Cardiac muscle cell (in vitro differentiated cells and primary cell): ENCODE measurements around the gene RSPH4A. TPM values are rescaled to one million over a fixed set of nuclear protein-coding genes. Genes with fewer than 3 reads are reported as not detected.
A peak's percentile ranks its signal among the peaks of the same experiment; 100 is the strongest.

Experiments
- DNase-seq, 2 donors: peaks; one replicate each; pipeline versions ENCODE4 v3.0.0 to v3.0.0-alpha.2; 2010 to 2017; ENCODE audit warnings: low read depth in 1 of 2, low spot score in 1 of 2
- H3K27ac ChIP-seq: fragments of 200-600 bp; sonication (generic); 2 replicates; pipeline ENCODE4 v1.5.1; 2016
- H3K27me3 ChIP-seq: fragments of 200-600 bp; sonication (generic); 2 replicates; pipeline ENCODE4 v1.6.0; 2016; ENCODE audit warnings: control low read depth
- H3K36me3 ChIP-seq: fragments of 200-600 bp; sonication (generic); 2 replicates; pipeline ENCODE4 v1.5.1; 2016; ENCODE audit warnings: control low read depth
- H3K4me1 ChIP-seq: fragments of 200-600 bp; sonication (generic); 2 replicates; pipeline ENCODE4 v1.8.1; 2017; ENCODE audit warnings: low read depth, mild to moderate bottlenecking, mixed run types
- H3K4me3 ChIP-seq: fragments of 200-600 bp; sonication (generic); 2 replicates; pipeline ENCODE4 v1.5.1; 2016; ENCODE audit warnings: mild to moderate bottlenecking
- H3K9me3 ChIP-seq: fragments of 200-600 bp; sonication (generic); 2 replicates; pipeline ENCODE4 v1.5.1; 2017; ENCODE audit warnings: low read depth, mild to moderate bottlenecking, control low read depth
- polyA plus RNA-seq: library from polyadenylated mRNA; unstranded; fragments of >200 nt; fragmentation: Nextera tagmentation; extraction: Ambion mirVana; gene quantifications from 2 replicates; pipeline ENCODE4 v1.2.1, GENCODE V29; 2016
- total RNA-seq: library from RNA; depleted of rRNA; stranded (reverse); fragments of >200 nt; gene quantifications from 2 replicates; pipeline ENCODE4 v1.2.3, GENCODE V29; 2016
- TF ChIP-seq, protein P1 (sequence below): IDR thresholded peaks from 2 replicates; pipeline ENCODE4 v1.5.1; 2012; ENCODE audit warnings: low read depth, mild to moderate bottlenecking, low read length

RSPH4A gene
- total and polyA plus RNA-seq, 2 experiments from 2014 or later = 0.21 to 0.81 TPM

DNA sequence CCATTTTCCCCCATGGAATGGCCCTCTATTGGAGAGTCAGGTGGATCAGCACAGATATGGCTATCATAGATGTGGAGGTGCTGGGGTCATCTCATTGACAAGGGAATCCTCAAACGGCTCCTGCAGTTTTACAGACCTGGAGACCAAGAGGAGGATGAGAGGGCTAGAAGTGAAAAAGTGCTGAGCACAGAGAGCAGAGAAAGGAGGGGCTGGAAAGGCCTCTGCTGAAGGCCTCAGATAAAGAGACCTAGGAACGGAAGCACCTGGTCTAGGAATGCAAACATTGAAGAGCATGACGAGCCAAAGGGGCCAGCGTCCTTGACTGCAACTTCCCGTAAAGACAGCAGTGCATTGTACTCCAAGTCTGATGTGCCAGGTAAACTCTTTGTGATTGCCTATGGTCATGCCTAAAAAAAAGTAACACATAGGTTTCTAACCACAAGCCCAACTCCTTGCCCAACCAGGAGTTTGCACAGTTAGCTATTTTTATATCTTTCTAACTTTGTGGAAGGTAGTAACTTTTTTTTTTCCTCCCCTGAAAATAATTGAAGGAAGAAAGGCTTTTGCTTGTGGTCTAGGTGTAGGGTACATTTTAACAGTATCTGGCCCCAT lies 15.2 kb downstream of the RSPH4A start:
- no peaks in the 10 kb centered on the region for H3K9me3 ChIP-seq
- no peak overlapping the region for H3K4me3 ChIP-seq
- H3K27ac ChIP-seq = no peak overlapping the region
- H3K36me3 ChIP-seq = peaks cover 7% of the 10 kb centered on the region
- no peaks in the 10 kb centered on the region for H3K4me1 ChIP-seq
- no peaks in the 10 kb centered on the region for H3K27me3 ChIP-seq
- peak; percentile 5 to 20 for DNase-seq
- TF ChIP-seq, protein P1, sequence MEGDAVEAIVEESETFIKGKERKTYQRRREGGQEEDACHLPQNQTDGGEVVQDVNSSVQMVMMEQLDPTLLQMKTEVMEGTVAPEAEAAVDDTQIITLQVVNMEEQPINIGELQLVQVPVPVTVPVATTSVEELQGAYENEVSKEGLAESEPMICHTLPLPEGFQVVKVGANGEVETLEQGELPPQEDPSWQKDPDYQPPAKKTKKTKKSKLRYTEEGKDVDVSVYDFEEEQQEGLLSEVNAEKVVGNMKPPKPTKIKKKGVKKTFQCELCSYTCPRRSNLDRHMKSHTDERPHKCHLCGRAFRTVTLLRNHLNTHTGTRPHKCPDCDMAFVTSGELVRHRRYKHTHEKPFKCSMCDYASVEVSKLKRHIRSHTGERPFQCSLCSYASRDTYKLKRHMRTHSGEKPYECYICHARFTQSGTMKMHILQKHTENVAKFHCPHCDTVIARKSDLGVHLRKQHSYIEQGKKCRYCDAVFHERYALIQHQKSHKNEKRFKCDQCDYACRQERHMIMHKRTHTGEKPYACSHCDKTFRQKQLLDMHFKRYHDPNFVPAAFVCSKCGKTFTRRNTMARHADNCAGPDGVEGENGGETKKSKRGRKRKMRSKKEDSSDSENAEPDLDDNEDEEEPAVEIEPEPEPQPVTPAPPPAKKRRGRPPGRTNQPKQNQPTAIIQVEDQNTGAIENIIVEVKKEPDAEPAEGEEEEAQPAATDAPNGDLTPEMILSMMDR = no peak

DNA sequence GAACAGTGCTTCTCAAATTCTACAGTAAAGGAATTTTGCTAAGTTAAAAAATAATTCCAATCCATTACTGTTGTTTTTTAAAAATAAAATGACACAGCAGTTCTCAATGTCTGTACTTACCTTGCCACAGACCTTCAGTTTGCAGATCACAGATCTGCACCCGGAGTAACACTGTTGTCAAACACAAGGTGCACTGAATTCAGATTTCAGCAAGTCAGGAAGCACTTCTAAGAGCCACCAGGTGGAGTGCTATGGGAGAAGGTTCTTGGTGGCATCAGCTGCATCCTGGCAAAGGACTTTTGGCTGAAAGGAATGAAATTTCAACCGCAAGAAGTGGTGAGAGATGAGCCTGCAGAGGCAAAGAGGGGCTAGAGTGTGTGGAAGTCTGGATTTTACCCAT lies 17.4 kb downstream of the RSPH4A start:
- DNase-seq = no peak
- Histone ChIP-seq H3K27me3 (no peaks in the 10 kb centered on the region), H3K36me3 (peaks cover 7% of the 10 kb centered on the region), H3K27ac (no peak overlapping the region), H3K9me3 (no peaks in the 10 kb centered on the region), H3K4me1 (no peaks in the 10 kb centered on the region), H3K4me3 (no peak overlapping the region)
- TF ChIP-seq, protein P1 = peak; percentile 15

DNA sequence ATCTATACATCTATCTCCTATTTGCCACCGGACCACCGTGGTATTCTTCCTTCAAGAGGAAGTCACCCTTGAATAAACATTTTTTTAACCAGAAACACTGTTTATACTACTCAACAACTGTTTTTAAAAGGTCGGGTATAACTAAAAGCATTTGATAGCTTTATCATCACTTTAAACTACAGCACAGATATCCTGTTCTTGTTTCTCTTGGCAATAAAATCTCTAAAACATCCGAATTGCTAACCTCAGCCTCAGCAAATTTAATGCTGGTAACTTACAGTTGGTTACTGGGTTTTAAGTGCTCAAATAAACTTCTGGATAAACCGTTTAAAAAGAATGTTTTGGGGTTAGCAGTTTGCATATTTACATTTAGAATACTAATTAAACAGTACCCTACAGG lies 31.9 kb downstream of the RSPH4A start:
- no peaks in the 10 kb centered on the region for H3K4me1 ChIP-seq
- peak in 1 of 2 donors; percentile 32 for DNase-seq
- H3K4me3 ChIP-seq = no peak overlapping the region
- H3K9me3 ChIP-seq = no peaks in the 10 kb centered on the region
- H3K36me3 ChIP-seq = peaks cover 10% of the 10 kb centered on the region
- TF ChIP-seq, protein P1 = no peak
- H3K27me3 ChIP-seq = no peaks in the 10 kb centered on the region
- no peak overlapping the region for H3K27ac ChIP-seq

DNA sequence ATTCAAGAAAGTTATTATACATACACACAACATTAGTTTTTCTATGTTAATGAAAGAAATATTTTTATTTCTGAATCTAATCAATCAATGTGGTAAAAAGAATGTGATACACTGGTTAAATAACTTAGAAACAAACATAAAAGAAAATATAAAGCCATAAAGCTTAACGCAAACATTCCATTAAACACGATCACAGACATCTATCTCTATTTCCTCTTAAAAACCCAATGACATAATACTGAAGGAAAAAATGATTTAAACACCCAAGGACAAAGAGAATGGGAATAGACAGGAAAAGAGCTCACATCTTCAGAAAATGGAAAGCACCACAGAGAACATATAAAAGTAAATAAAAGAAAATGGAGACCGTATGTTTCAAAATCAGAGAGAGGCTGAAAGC lies 32.9 kb downstream of the RSPH4A start:
- Histone ChIP-seq H3K9me3 (no peaks in the 10 kb centered on the region), H3K27ac (no peak overlapping the region), H3K4me1 (no peaks in the 10 kb centered on the region), H3K27me3 (no peaks in the 10 kb centered on the region), H3K4me3 (no peak overlapping the region), H3K36me3 (peaks cover 10% of the 10 kb centered on the region)
- no peak for DNase-seq
- TF ChIP-seq, protein P1 = no peak

DNA sequence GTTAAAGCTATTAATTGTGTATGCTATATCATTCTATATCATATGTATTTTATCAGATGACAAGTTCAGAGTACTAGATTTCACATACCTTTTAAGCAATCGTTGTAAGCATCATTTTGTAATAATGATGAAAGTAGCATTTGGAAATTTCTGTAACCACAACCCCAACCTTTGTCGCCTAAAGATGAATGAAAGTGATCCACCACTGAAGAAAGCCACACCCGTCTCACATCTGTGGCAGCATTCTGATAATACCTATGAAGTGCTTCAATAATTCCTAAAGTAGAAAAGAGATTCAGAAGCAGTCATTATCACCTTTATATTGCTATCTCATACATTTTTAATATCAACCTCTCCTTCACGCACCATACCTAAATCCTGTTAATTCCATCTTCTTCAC lies 35.6 kb downstream of the RSPH4A start:
- Histone ChIP-seq H3K9me3 (no peaks in the 10 kb centered on the region), H3K36me3 (peaks cover 12% of the 10 kb centered on the region), H3K27ac (no peak overlapping the region), H3K27me3 (no peaks in the 10 kb centered on the region), H3K4me3 (no peak overlapping the region), H3K4me1 (no peaks in the 10 kb centered on the region)
- no peak for DNase-seq
- TF ChIP-seq, protein P1 = no peak

DNA sequence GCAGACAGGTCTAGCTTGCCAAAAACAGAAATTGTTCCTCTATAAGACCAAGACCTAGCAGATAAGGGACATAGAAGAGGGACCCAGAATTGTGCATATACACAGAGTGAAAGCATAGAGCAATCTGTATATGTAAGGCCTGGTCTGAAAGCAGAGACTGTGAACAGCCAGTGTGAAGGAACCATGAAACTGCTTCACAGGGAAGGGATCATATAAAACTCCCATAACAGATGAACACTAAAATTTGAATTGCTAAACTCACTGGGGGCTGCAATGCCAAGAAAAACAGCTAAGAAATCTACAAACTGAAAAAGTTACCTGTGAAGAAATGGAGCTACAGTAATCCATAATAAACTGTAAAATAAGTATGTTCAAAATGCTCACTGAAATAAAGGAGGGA lies 45.3 kb downstream of the RSPH4A start:
- Histone ChIP-seq H3K27ac (no peak overlapping the region), H3K4me3 (no peak overlapping the region), H3K9me3 (no peaks in the 10 kb centered on the region), H3K4me1 (peaks cover 7% of the 10 kb centered on the region), H3K36me3 (peaks cover 10% of the 10 kb centered on the region), H3K27me3 (no peaks in the 10 kb centered on the region)
- TF ChIP-seq, protein P1 = no peak
- no peak for DNase-seq
